Glutamatergic neuron (in vitro differentiated cells): ENCODE measurements around the gene TWIST2. TPM values are rescaled to one million over a fixed set of nuclear protein-coding genes. Genes with fewer than 3 reads are reported as not detected.

Source experiments
- DNase-seq: peaks from one replicate; pipeline ENCODE4 v3.0.0; 2022
- H3K27ac Mint-ChIP-seq: one replicate; pipeline ENCODE4 v1.8.0; 2020; ENCODE audit warnings: mild to moderate bottlenecking, mixed read lengths, inconsistent platforms; ENCODE audit not compliant: unreplicated experiment
- H3K27me3 Mint-ChIP-seq: one replicate; pipeline ENCODE4 v1.8.0; 2020; ENCODE audit warnings: mild to moderate bottlenecking, moderate library complexity, mixed read lengths, inconsistent platforms; ENCODE audit not compliant: unreplicated experiment
- H3K36me3 Mint-ChIP-seq: one replicate; pipeline ENCODE4 v1.8.0; 2020; ENCODE audit warnings: mild to moderate bottlenecking, mixed read lengths, inconsistent platforms; ENCODE audit not compliant: unreplicated experiment
- H3K4me1 Mint-ChIP-seq: one replicate; pipeline ENCODE4 v1.8.0; 2020; ENCODE audit warnings: mild to moderate bottlenecking, low read depth, mixed read lengths, inconsistent platforms; ENCODE audit not compliant: unreplicated experiment
- H3K4me3 Mint-ChIP-seq: one replicate; pipeline ENCODE4 v1.8.0; 2020; ENCODE audit warnings: mild to moderate bottlenecking, mixed read lengths, inconsistent platforms; ENCODE audit not compliant: unreplicated experiment
- H3K9me3 Mint-ChIP-seq: one replicate; pipeline ENCODE4 v1.8.0; 2020; ENCODE audit warnings: mild to moderate bottlenecking, moderate library complexity, mixed read lengths, inconsistent platforms; ENCODE audit not compliant: unreplicated experiment
- total RNA-seq: library from RNA; stranded (reverse); fragmentation: NEBNext Ultra II Directional; extraction: Animal tissue kit (Norgen Biotek cat#: 25700); gene quantifications from one replicate; pipeline ENCODE4 v1.2.1, GENCODE V29; 2021; ENCODE audit not compliant: unreplicated experiment
- TF ChIP-seq, protein P1 (sequence below): fragments of 200-600 bp; sonication (generic); IDR thresholded peaks from one replicate; pipeline ENCODE4 v1.5.0; 2021; ENCODE audit not compliant: partially characterized antibody, unreplicated experiment

Gene TWIST2
- total RNA-seq, 1 donor from 2014 or later: not detected

DNA sequence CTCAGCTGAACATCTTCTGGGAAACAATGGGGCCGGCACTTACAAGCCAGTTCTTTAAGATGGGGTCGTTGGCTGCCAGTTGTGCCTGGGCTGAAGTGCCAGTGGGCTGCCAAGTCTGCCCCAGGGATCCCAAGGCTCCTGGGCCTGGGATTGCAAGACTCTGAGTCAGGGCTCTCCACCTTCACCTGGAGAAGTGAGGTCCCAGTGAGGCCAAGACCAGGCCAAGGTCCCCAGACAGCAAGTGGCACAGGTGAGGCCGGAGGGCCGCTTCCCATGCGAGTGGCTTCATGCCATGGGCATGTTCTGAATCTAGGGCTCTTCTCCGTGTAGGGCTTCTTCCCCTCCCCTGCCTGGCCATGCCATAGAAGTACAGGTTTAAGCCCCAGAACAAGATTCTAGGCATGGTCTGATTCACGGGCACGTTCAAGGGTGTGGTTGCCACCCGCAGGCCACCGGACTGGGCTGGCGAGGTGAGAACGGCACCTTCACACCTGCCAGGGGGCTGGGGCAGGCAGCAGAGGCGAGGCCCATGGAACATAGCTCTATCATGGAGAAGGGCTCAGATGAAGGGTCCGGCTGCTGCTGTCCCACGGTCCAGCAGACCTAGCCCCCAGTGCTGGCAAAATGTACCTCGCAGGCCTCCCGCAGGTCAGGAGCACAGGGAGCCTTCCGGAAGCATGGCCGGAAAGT lies 36.4 kb downstream of the TWIST2 start:
- Mint-ChIP-seq H3K27ac (no peak overlapping the region), H3K36me3 (no peaks in the 10 kb centered on the region), H3K27me3 (peaks cover 8% of the 10 kb centered on the region), H3K4me1 (no peaks in the 10 kb centered on the region), H3K4me3 (no peak overlapping the region), H3K9me3 (peaks cover 1% of the 10 kb centered on the region)
- TF ChIP-seq, protein P1, sequence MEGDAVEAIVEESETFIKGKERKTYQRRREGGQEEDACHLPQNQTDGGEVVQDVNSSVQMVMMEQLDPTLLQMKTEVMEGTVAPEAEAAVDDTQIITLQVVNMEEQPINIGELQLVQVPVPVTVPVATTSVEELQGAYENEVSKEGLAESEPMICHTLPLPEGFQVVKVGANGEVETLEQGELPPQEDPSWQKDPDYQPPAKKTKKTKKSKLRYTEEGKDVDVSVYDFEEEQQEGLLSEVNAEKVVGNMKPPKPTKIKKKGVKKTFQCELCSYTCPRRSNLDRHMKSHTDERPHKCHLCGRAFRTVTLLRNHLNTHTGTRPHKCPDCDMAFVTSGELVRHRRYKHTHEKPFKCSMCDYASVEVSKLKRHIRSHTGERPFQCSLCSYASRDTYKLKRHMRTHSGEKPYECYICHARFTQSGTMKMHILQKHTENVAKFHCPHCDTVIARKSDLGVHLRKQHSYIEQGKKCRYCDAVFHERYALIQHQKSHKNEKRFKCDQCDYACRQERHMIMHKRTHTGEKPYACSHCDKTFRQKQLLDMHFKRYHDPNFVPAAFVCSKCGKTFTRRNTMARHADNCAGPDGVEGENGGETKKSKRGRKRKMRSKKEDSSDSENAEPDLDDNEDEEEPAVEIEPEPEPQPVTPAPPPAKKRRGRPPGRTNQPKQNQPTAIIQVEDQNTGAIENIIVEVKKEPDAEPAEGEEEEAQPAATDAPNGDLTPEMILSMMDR: no peak
- DNase-seq: no peak

DNA sequence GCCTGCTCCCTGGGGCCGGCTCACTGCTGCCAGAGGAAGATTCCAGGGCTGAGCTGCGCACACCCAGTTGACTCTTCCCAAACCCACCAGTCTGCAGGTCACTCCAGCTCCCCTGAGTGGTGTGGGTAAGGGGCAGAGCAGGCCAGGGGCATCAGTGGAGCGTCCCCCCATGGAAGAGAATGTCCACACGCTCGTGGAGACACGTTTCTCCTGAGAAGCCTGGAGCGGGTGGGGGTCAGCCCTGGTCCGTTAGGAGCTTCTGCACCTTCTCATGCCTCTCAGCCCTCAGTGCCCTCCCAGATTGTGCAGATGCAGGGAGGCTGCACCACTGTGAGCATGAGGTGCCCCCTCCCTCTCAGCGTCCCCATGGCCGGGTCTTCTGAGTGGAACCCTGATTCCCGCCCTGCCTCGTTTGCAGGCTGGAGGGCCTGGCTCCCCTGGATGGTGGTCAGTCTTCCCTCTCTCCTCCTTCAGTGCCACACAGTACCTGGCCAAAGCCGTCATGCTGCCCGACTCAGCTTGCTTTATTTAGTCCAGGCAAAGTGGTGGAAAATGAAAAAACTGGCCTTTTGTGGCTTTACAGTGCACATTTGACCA lies 37.0 kb downstream of the TWIST2 start:
- Mint-ChIP-seq H3K27ac (no peak overlapping the region), H3K9me3 (peaks cover 1% of the 10 kb centered on the region), H3K27me3 (peaks cover 6% of the 10 kb centered on the region), H3K4me1 (no peaks in the 10 kb centered on the region), H3K36me3 (no peaks in the 10 kb centered on the region), H3K4me3 (no peak overlapping the region)
- TF ChIP-seq, protein P1: no peak
- DNase-seq: no peak

DNA sequence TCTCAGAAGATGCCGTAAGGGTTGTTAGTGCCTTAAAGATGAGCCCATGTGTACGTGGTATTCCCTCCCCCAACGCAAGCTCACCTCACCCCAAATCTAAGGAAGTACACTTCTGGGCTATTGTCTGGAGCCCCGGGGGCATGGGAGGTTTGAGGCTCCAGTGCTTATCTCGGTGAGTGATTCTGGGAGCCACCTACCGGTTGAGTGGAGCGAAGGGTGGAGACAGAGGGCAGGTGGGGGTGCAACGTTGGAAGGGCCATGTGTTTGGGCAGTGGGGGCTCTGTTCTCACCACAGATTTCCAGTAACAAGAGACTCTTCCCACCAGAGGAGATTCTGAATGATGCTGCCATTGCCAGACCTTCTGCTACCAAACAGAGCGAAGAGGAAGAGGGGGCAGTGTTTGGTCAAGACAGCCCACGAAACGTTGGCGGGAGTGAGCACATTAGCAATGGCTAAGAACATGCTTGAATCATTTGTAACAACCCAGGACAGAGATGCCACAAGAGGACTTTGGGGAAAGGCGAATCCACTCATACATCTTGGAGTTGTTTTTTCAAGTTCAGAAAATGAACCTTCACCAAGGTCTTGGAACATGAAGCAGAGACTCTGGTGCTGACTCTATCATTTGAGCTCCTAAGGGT lies 38.7 kb downstream of the TWIST2 start:
- H3K9me3 Mint-ChIP-seq: peaks cover 1% of the 10 kb centered on the region
- peaks cover 4% of the 10 kb centered on the region for H3K27me3 Mint-ChIP-seq
- H3K4me3 Mint-ChIP-seq: no peak overlapping the region
- TF ChIP-seq, protein P1: no peak
- no peak for DNase-seq
- no peaks in the 10 kb centered on the region for H3K4me1 Mint-ChIP-seq
- H3K27ac Mint-ChIP-seq: no peak overlapping the region
- H3K36me3 Mint-ChIP-seq: peaks cover 5% of the 10 kb centered on the region

DNA sequence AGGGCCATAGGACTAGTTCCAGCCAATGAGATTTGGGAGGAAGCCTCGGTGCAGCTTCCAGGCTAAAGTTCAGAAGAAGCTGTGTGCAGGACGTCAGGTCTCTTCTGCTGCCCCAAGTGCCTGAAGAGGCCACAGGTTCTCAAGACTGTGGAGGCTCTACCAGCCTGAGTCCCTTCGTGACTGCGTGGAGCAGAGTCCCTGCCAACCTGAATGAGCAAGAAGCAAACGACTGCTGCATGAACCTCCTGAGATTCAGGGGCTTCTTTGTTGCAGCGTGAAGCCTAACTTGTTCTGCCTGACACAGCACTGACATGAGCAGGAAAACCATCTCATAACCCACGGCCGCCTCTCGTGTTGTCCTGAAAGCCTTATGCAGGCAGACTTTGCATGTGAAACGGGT lies 39.7 kb downstream of the TWIST2 start:
- H3K36me3 Mint-ChIP-seq: peaks cover 5% of the 10 kb centered on the region
- peaks cover 1% of the 10 kb centered on the region for H3K9me3 Mint-ChIP-seq
- TF ChIP-seq, protein P1: no peak
- no peak overlapping the region for H3K27ac Mint-ChIP-seq
- no peak overlapping the region for H3K4me3 Mint-ChIP-seq
- no peaks in the 10 kb centered on the region for H3K4me1 Mint-ChIP-seq
- peaks cover 4% of the 10 kb centered on the region for H3K27me3 Mint-ChIP-seq
- no peak for DNase-seq

GRCh38 chr2:238888781-238889180 lies 40.9 kb downstream of the TWIST2 start:
- TF ChIP-seq, protein P1: no peak
- Mint-ChIP-seq H3K27ac (no peak overlapping the region), H3K4me1 (no peaks in the 10 kb centered on the region), H3K4me3 (no peak overlapping the region), H3K27me3 (peaks cover 1% of the 10 kb centered on the region), H3K36me3 (peaks cover 5% of the 10 kb centered on the region), H3K9me3 (peaks cover 1% of the 10 kb centered on the region)
- no peak for DNase-seq
